22Rv1 (cell line): ENCODE data around the gene GLI1.

Source experiments
- ZFX ChIP-seq: fragments of 450-650 bp; IDR thresholded peaks from 2 replicates; pipeline ENCODE4 v1.6.1; 2017; ENCODE audit warnings: antibody characterized with exemption, borderline replicate concordance
- TF ChIP-seq, protein P1 (sequence below): fragments of 450-650 bp; IDR thresholded peaks from 2 replicates; pipeline ENCODE4 v1.5.1; 2017; ENCODE audit warnings: mild to moderate bottlenecking

DNA sequence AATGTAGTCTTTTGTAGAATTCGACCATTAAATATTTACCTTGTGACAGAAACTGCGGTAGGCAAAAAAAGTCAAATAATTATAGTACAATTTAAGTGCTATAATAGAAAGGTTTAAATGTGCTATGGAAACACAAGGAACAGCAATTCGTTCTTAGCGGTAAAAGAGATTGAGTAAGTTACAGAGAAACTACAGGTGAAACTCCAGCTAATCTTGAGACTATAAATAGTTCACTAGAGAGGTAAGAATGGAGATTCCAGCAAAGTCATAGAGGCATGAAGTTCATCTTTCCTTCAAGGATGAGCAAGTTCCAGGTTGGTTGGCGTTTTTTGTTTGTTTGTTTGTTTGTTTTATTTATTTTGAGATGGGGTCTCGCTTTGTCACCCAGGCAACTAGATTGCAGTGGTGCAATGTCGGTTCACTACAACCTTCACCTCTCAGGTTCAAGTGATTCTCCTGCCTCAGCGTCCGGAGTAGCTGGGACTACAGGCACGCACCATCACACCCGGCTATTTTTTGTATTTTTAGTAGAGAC, 27.9 kb upstream of the GLI1 start:
- TF ChIP-seq, protein P1, sequence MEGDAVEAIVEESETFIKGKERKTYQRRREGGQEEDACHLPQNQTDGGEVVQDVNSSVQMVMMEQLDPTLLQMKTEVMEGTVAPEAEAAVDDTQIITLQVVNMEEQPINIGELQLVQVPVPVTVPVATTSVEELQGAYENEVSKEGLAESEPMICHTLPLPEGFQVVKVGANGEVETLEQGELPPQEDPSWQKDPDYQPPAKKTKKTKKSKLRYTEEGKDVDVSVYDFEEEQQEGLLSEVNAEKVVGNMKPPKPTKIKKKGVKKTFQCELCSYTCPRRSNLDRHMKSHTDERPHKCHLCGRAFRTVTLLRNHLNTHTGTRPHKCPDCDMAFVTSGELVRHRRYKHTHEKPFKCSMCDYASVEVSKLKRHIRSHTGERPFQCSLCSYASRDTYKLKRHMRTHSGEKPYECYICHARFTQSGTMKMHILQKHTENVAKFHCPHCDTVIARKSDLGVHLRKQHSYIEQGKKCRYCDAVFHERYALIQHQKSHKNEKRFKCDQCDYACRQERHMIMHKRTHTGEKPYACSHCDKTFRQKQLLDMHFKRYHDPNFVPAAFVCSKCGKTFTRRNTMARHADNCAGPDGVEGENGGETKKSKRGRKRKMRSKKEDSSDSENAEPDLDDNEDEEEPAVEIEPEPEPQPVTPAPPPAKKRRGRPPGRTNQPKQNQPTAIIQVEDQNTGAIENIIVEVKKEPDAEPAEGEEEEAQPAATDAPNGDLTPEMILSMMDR: no peak
- no peak for TF ChIP-seq ZFX
